Duodenal mucosa (tissue), 2 donors: ENCODE data around the gene PQBP1.
A peak's percentile ranks its signal among the peaks of the same experiment; 100 is the strongest.

Source experiments
- H3K27ac ChIP-seq: one replicate; pipeline ENCODE4 v1.7.0; 2013; ENCODE audit warnings: low read depth, low read length
- H3K27me3 ChIP-seq, 2 donors: one replicate each; pipeline ENCODE4 v1.7.0; 2013; ENCODE audit warnings: low read length in 2 of 2, control low read depth in 1 of 2; ENCODE audit not compliant: insufficient read depth in 2 of 2, control insufficient read depth in 1 of 2
- H3K36me3 ChIP-seq, 2 donors: one replicate each; pipeline ENCODE4 v1.7.0; 2013; ENCODE audit warnings: low read length in 2 of 2, control low read depth in 1 of 2; ENCODE audit not compliant: insufficient read depth in 2 of 2, control insufficient read depth in 1 of 2
- H3K4me1 ChIP-seq, 2 donors: one replicate each; pipeline ENCODE4 v1.7.0; 2013; ENCODE audit warnings: low read length in 2 of 2, control low read depth in 1 of 2; ENCODE audit not compliant: insufficient read depth in 2 of 2, control insufficient read depth in 1 of 2
- H3K4me3 ChIP-seq, 2 donors: one replicate each; pipeline ENCODE4 v1.7.0; 2013; ENCODE audit warnings: low read length in 2 of 2, low read depth in 1 of 2
- H3K9ac ChIP-seq, 2 donors: one replicate each; pipeline ENCODE4 v1.7.0; 2013; ENCODE audit warnings: low read length in 2 of 2, low read depth in 1 of 2
- H3K9me3 ChIP-seq, 2 donors: one replicate each; pipeline ENCODE4 v1.7.0; 2013; ENCODE audit warnings: low read length in 2 of 2, control low read depth in 1 of 2; ENCODE audit not compliant: control insufficient read depth in 1 of 2

Gene PQBP1

GRCh38 chrX:48919947-48920717, 22.4 kb downstream of the PQBP1 start:
- peaks cover 13 to 14% of the 10 kb centered on the region in 2 donors for H3K4me1 ChIP-seq
- peak overlapping the region; percentile 73 for H3K27ac ChIP-seq
- no peaks in the 10 kb centered on the region for H3K27me3 ChIP-seq
- H3K9me3 ChIP-seq = no peaks in the 10 kb centered on the region
- H3K4me3 ChIP-seq = peak overlapping the region; percentile 58 to 61
- H3K36me3 ChIP-seq = peaks cover 5 to 35% of the 10 kb centered on the region in 2 donors
- peak overlapping the region; percentile 47 to 49 for H3K9ac ChIP-seq

DNA sequence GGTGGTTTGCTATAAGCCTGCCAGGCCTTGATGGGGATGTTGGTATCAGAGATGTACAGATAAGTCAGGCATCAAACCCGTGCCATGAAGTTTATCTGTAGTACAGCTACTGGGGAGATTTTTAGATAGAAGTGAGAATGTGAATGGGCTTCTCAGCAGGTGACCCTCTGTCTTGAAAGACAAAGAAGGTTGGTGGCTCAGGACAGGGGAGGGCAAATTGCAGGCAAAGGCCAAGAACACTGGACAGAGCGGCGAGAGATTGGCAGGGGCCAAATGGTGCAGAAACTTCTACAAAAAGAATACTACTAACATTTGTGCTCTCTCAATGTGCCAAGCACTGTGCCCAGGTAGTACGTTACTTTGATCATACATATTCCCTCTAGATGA, 23.0 kb downstream of the PQBP1 start:
- Histone ChIP-seq H3K27ac (no peak overlapping the region), H3K9me3 (no peaks in the 10 kb centered on the region), H3K4me3 (peak overlapping the region in 1 of 2 donors; percentile 25), H3K4me1 (peaks cover 13 to 14% of the 10 kb centered on the region in 2 donors), H3K36me3 (peaks cover 9 to 32% of the 10 kb centered on the region in 2 donors), H3K27me3 (no peaks in the 10 kb centered on the region), H3K9ac (peak overlapping the region in 1 of 2 donors; percentile 18)

DNA sequence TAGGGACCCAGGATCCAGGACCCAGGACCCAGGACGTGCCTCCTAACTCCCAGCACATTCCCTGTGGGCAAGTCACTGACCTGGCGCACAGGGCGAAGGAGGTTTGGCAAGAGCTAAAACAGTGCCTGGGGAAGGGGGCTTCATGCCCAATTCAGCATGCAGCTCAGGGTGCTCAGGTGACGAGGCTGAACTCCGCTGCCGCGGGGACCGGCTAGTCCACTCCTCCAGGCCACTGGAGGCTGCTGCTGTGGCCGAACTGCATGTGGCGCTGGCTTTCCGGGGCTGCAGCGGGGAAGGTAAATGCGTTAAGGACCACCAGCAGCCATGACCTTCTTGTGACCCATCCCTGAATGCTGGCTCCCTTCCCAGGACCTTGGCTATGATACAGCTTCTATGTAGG, 26.0 kb downstream of the PQBP1 start:
- H3K9me3 ChIP-seq = no peaks in the 10 kb centered on the region
- H3K27ac ChIP-seq = no peak overlapping the region
- H3K4me1 ChIP-seq = peaks cover 7 to 18% of the 10 kb centered on the region in 2 donors
- no peak overlapping the region for H3K9ac ChIP-seq
- H3K36me3 ChIP-seq = peaks cover 18 to 33% of the 10 kb centered on the region in 2 donors
- H3K27me3 ChIP-seq = no peaks in the 10 kb centered on the region
- no peak overlapping the region for H3K4me3 ChIP-seq

GRCh38 chrX:48924270-48924669, 26.5 kb downstream of the PQBP1 start:
- H3K27me3 ChIP-seq = no peaks in the 10 kb centered on the region
- no peak overlapping the region for H3K4me3 ChIP-seq
- H3K9ac ChIP-seq = no peak overlapping the region
- no peak overlapping the region for H3K27ac ChIP-seq
- peaks cover 18 to 33% of the 10 kb centered on the region in 2 donors for H3K36me3 ChIP-seq
- H3K9me3 ChIP-seq = no peaks in the 10 kb centered on the region
- H3K4me1 ChIP-seq = peaks cover 7 to 18% of the 10 kb centered on the region in 2 donors

DNA sequence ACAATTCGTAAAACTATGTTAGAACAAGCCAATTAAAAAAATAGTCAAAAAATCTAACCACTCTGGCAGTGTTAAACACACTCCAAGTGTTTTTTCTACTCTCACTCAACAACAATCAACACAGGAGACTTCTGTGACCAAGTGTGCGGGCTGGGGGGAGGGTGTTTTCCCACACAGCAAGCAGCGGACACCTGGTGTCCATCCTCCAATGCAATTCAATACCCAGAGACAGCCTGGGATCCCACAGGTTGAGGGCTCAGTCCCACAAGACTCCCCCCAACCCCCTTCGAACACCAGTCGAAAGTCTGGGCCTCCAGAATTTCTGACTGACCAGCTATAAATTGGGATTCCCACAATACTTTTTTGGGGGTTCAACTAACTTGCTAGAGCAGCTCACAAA, 29.4 kb downstream of the PQBP1 start:
- Histone ChIP-seq H3K27me3 (no peaks in the 10 kb centered on the region), H3K4me1 (peaks cover 0 to 5% of the 10 kb centered on the region in 2 donors), H3K36me3 (peaks cover 18 to 34% of the 10 kb centered on the region in 2 donors), H3K9me3 (no peaks in the 10 kb centered on the region), H3K27ac (no peak overlapping the region), H3K9ac (no peak overlapping the region), H3K4me3 (no peak overlapping the region)

GRCh38 chrX:48927736-48928382, 30.1 kb downstream of the PQBP1 start:
- peaks cover 0 to 5% of the 10 kb centered on the region in 2 donors for H3K4me1 ChIP-seq
- H3K27ac ChIP-seq = no peak overlapping the region
- H3K36me3 ChIP-seq = peaks cover 18 to 29% of the 10 kb centered on the region in 2 donors
- no peak overlapping the region for H3K4me3 ChIP-seq
- no peaks in the 10 kb centered on the region for H3K9me3 ChIP-seq
- H3K27me3 ChIP-seq = no peaks in the 10 kb centered on the region
- H3K9ac ChIP-seq = no peak overlapping the region

DNA sequence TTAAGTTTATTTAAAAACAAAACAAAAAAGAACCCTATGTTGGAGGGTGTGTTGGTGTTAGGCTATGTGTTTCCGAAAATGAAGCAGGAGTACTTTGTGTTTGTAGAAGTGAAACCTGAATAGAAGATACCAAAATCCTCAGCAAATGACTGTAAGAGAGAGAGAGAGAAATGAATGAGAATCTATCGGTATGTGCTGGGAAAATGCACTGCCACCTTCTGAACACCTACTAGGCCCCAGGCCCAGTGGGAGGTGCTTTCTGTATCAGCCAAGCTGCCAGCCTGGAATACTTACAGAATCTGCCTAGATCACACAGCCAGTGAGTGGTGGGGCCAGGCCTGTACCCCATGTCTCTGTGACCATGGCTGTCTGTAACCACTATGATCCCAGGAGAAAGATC, 36.0 kb downstream of the PQBP1 start:
- Histone ChIP-seq H3K9ac (no peak overlapping the region), H3K27me3 (no peaks in the 10 kb centered on the region), H3K27ac (no peak overlapping the region), H3K36me3 (peaks cover 6 to 23% of the 10 kb centered on the region in 2 donors), H3K4me1 (peaks cover 15 to 20% of the 10 kb centered on the region in 2 donors), H3K9me3 (no peaks in the 10 kb centered on the region), H3K4me3 (no peak overlapping the region)

- Histone ChIP-seq H3K36me3 (peaks cover 6 to 25% of the 10 kb centered on the region in 2 donors), H3K27me3 (no peaks in the 10 kb centered on the region), H3K9me3 (no peaks in the 10 kb centered on the region), H3K27ac (no peak overlapping the region), H3K9ac (no peak overlapping the region), H3K4me1 (peaks cover 25 to 28% of the 10 kb centered on the region in 2 donors), H3K4me3 (no peak overlapping the region)
Measured at GRCh38 chrX:48934581-48935300, 37.0 kb downstream of the PQBP1 start.

- no peak overlapping the region for H3K9ac ChIP-seq
- no peak overlapping the region for H3K4me3 ChIP-seq
- no peaks in the 10 kb centered on the region for H3K27me3 ChIP-seq
- H3K27ac ChIP-seq = no peak overlapping the region
- peaks cover 6 to 30% of the 10 kb centered on the region in 2 donors for H3K36me3 ChIP-seq
- H3K9me3 ChIP-seq = no peaks in the 10 kb centered on the region
- peaks cover 30 to 33% of the 10 kb centered on the region in 2 donors for H3K4me1 ChIP-seq
Measured at GRCh38 chrX:48935301-48935670, 37.6 kb downstream of the PQBP1 start.
